ENCODE results near the gene TMEM86A.

DNA sequence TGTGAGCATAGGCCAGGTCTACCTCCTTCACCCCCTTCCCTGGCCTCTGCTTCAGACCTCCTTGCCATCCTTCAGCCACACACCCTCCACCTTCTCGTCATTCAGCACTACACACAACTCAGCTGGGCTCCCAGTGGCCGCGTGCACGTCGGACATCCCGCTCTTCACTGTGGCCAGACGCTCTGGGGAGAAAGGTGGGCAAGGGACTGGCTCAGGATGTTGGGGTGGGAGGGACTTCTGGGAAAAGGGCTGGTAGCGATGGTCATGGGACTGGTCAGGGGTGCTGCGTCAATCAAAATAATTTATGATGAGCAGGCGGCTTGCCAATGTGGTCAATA, 15.8 kb downstream of the TMEM86A start:
- TF ChIP-seq, protein P1, sequence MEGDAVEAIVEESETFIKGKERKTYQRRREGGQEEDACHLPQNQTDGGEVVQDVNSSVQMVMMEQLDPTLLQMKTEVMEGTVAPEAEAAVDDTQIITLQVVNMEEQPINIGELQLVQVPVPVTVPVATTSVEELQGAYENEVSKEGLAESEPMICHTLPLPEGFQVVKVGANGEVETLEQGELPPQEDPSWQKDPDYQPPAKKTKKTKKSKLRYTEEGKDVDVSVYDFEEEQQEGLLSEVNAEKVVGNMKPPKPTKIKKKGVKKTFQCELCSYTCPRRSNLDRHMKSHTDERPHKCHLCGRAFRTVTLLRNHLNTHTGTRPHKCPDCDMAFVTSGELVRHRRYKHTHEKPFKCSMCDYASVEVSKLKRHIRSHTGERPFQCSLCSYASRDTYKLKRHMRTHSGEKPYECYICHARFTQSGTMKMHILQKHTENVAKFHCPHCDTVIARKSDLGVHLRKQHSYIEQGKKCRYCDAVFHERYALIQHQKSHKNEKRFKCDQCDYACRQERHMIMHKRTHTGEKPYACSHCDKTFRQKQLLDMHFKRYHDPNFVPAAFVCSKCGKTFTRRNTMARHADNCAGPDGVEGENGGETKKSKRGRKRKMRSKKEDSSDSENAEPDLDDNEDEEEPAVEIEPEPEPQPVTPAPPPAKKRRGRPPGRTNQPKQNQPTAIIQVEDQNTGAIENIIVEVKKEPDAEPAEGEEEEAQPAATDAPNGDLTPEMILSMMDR (conservative IDR thresholded peaks at IDR 0.05 in 1 of 2, IDR thresholded peaks at IDR 0.05 in 1 of 2; ENCODE audit: low read depth in 1 of 2, low read length in 2 of 2) = no peak
- TF ChIP-seq EZH2 (IDR thresholded peaks at IDR 0.05; ENCODE audit: low read length, missing control alignments) = no peak

All from fibroblast of lung (primary cell).